Inflammatory macrophage (primary cell): ENCODE data around the gene CNFN.

Experiments used
- DNase-seq, 2 donors: peaks; one replicate each; pipeline ENCODE4 v3.0.0-alpha.2; 2020 to 2022

CNFN gene

GRCh38 chr19:42407816-42408175 lies 17.7 kb upstream of the CNFN start:
- DNase-seq: no peak

DNA sequence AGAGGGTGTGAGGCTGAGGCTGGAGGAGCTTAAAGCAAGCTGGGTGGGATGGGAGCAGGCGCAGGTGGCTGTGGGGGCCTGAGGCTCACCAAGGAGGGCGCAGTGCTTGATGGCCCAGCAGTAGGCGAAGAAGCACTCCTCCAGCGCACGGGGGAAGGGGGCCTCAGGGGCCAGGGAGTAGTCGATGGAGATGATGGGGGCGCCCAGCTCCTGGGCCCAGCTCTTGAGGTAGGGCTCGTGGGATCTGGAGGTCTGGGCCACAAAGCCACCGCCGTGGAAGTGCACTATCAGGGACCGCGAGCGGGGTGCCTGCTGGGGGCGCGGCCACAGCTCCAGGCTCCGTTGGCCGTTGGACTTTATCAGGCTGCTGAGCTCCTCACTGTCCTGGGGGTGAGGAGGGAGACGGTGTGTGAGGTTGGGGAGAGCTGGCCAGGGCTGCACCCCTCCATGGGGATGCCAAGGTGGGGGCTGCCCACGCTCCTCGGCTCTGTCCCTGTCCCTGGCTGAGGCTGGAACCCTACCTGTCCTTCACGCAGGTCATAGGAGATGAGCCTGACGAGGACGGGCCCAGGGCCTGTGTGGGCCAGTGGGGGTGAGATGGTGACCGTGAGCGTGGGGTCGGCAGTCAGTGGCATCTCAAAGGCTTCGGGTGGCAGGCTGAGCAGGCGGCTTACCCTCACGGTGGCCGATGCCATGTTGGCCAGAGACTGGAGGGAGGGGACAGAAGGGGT lies 17.2 kb upstream of the CNFN start:
- no peak for DNase-seq

GRCh38 chr19:42406111-42406510 lies 16.0 kb upstream of the CNFN start:
- DNase-seq: no peak

- no peak for DNase-seq
Observed at GRCh38 chr19:42403586-42403985, 13.5 kb upstream of the CNFN start.

DNA sequence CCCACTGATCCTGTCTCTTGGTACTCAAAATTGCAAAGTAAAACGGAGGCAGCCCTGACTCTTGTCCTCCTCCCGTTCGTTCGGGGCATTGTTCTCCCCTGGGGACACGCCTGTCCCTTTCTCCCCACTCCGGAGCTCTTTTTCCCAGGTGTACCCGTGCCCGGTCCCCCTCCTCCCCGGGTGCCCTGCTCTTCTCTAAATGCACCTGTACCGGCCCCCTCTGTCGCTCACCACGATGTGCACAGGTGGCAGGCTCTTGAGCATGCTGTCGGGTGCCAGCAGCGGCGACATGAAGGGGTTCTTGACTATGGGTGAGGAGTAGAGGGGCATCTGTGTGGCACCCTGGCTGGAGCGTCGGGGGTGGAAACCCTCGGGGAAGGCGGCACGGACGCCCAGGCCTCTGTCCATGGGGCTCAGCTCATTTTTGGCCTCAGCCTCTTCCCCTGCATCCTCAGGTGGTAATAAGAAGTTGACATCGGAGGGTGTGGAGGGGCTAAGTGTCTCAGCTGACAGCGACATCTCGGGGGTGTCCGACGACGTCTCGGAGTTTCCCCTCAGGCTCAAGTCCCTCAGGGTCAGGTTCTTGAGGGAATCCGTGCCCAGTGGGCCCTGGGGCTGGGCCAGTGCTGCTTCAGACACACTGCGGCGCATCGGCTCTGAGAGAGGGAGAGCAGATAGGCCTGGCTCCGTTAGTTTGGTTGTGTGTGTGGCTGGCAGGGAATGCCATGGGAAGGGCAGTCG lies 12.4 kb upstream of the CNFN start:
- DNase-seq: no peak

- DNase-seq: peak; percentile 62 to 65
Observed at GRCh38 chr19:42401365-42402303, 11.5 kb upstream of the CNFN start.

DNA sequence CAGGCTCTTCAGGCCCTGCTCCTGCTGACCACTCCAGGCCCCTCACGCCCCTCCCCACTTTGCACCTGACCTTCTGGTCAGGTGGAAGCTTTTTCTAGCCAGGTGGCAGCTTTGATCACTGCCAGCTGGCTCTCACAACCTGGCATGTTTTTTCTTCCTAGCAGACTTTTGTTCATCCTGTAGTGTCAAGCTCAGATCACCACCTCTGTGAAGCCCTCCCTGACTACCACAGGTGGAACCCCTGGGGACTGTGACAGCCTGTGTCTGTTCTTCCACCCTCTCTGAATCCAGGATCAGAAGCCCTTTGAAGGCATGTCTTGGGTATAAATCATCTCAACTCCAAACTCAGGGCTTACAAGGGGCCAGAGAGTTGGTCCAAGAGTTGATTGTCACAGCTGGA lies 10.3 kb upstream of the CNFN start:
- DNase-seq: no peak

- DNase-seq: no peak
Observed at GRCh38 chr19:42397263-42398166, 7.4 kb upstream of the CNFN start.

DNA sequence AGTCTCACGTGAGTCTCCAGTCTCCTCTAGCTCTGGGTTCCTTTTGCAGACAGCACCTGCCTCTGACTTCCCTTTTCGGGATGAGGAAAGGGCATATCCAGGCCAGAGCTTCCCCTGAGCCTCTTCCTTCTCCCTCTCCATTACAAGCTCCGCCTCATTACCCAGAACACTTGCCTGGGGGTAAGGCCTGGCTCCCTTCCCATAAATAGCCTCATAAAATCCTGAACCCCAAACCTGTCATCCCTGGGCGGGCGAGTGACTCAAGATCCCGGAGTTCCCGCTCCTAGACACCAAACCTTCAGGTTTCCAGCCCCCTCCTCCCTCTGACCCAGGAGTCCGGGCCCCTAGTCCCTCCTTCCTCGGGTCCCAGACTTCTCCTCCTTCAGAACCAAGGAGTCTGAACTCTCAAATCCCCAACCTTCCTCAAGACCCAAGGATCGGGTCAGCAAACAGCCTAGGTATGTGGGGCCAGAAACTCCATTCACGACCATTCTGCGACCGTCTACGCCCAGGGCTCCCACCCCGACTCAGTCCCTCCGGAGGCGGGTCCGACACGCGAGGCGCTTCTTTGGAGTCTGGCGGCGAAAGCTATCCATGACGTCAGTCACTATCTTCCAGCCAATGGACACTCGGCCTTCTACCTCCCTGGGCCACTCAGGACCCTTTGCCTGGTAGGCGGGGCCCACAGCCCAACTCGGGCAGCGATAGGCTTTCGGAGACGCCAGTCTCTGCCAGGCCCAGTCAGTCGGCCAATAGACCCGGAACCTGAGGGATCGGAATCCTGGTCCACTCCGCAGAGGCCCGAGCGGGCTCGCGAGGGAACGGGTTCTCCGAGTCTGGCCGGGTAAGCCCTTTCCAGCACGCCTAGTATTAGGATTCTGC lies 6.5 kb upstream of the CNFN start:
- DNase-seq: peak; percentile 99 to 100

GRCh38 chr19:42394751-42395150 lies 4.7 kb upstream of the CNFN start:
- no peak for DNase-seq

GRCh38 chr19:42392165-42392564 lies 2.1 kb upstream of the CNFN start:
- DNase-seq: no peak

GRCh38 chr19:42388851-42389489 lies 1.1 kb downstream of the CNFN start:
- no peak for DNase-seq

- DNase-seq: peak; percentile 54 to 63
Observed at GRCh38 chr19:42386974-42387707, 3.0 kb downstream of the CNFN start.

- DNase-seq: no peak
Observed at GRCh38 chr19:42380155-42380554, 9.9 kb downstream of the CNFN start.

- no peak for DNase-seq
Observed at GRCh38 chr19:42378225-42379215, 11.6 kb downstream of the CNFN start.

- no peak for DNase-seq
Observed at GRCh38 chr19:42376177-42376555, 13.9 kb downstream of the CNFN start.

DNA sequence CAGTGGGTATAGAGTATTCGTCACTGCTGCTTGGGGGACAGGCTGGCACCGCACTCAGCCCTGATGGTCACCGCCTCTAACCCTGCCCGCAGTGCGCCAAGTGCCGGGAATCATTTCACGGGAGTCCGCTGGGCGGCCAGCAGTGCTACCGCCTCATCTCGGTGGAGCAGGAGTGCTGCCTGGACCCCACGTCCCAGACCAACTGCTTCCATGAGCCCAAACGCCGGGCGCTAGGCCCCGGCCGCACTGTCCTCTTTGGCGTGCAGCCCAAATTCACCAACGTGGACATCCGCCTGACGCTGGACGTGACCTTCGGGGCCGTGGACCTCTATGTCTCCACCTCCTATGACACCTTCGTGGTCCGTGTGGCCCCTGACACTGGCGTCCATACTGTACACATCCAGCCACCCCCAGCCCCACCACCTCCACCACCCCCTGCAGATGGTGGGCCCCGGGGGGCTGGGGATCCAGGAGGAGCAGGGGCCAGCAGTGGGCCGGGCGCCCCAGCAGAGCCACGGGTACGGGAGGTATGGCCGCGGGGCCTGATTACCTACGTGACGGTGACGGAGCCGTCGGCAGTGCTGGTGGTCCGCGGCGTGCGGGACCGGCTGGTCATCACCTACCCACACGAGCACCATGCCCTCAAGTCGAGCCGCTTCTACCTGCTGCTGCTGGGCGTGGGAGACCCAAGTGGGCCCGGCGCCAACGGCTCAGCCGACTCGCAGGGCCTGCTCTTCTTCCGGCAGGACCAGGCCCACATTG lies 14.5 kb downstream of the CNFN start:
- no peak for DNase-seq
